Right kidney (tissue), 1 donor: Measurements from ENCODE around the gene KCTD15.
A peak's percentile ranks its signal among the peaks of the same experiment; 100 is the strongest.
"Not testable (repeated sequence)": the region's sequence is repeated elsewhere in the genome, so short reads cannot be mapped to it uniquely, and the experiment has no call there.

Experiments
- DNase-seq: peaks from one replicate; pipeline ENCODE4 v3.0.0-alpha.2; 2016

Gene KCTD15

DNA sequence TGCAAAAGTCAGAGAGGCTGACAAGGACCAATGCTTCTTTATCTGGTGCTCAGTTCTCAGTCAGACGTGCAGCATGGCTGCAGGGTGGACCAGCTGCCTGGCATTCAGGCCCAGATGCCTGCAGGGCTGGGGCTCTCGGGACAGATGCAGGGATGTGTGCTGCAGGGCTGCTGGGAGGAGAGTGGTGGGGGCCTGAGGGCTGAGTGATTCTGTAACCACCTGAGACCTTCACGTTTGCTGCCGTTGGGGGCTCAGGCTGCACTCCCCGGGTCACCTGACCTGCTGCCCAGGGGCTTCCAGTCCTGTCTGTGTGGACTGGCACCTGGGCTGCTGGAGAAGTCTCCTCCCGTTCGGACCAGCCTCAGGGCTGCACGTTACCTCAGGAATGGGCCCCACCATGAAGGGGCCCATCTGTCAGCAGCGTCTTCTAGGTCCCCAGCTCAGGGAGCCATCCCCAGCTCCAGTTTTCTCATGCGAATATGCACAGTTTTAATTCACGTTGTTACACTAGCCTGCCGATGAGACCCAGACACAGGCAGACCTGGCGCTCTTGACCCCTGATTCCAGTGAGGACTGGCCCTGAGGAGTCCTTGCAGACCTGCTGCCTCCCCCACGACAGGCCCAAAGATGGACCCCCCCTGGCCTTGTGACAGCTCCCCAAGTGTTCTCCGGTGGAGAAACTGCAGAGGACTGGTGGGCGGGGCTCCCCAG, 16.9 kb downstream of the KCTD15 start:
- DNase-seq = no peak

- no peak for DNase-seq
These were observed 17.8 kb downstream of the KCTD15 start for GRCh38 chr19:33814181-33815165.

GRCh38 chr19:33815380-33816340, 19.0 kb downstream of the KCTD15 start:
- DNase-seq = no peak

DNA sequence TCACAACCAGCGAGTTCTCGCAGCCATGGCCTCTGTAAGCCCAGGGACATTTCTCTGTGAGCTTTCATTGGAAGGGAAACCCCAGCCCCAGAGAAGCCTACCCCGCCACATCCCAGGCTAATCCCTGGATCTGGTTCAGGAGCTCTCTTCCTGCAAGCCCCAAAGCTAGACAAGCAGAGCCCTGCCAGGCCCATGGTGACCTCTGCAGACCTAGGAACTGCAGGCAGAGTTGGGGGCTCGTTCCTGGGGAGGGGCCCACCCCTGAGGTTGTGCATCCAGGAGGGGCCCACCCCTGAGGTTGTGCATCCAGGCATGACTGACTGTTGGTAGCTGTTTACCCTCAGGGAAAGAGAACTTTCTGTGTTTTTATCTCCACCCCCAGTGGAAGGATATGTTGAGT, 21.7 kb downstream of the KCTD15 start:
- DNase-seq = no peak

GRCh38 chr19:33819078-33819477, 22.4 kb downstream of the KCTD15 start:
- DNase-seq = not testable (repeated sequence)

DNA sequence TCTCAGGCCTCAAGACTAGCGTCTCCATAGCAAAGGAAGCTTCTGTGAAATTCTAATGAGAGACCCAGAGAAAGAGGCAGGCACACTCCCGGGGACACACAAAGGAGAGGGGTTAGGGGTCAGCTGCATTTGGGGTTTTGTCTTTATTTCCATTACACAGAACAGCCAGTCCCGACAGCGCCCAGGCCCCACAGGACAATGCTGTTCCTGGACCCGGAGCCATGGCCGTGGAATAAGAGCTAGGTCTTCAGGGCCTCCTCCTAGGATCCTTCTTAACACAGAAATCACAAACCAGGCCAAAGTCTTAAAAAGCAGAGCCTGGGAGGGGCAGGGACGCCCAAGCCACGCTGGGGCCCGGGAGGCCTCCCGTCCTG, 22.8 kb downstream of the KCTD15 start:
- DNase-seq = no peak

DNA sequence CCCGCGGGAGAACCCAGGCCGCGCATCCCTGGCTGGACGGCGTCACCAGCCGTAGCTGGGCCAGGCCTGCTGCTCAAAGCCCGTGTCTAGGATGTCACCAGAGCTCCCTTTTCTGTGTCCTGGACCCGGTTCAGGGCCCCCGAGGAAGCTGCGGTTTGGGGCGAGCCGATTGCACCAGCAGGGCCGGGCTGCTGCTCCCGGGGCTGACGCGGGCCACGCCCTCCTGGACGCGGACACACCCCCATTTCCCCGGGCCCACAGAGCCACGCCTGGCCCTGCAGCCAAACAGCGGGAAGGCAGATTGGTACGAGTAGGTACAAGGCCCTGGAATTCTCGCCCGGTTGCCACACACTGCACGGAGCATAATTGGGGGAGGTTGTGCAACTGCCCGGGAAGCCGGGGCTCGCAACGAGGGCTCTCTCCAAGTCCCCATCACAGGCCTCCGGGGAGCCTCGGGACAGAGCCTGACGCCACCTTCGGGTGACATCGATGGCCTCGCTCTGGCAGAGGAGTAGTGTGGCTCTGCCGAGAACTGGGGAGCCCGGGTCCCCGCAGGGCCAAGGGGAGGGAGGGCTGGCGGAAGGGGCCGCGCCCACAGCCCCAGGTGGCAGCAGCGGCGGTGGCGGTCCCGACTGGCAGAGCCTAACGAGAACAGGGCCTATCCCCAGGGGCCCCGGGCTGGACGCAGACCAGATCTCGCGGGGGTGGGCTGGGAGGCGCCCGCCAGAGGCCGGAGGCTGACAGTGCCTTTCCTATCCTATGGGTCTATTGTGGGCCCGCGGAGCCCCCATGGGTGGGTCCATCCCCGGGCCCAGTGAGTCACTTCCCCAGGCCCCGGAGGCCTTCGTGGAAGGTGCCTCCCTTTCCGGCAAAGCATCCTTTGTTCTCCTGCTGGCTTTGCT, 23.5 kb downstream of the KCTD15 start:
- DNase-seq = peak; percentile 75

DNA sequence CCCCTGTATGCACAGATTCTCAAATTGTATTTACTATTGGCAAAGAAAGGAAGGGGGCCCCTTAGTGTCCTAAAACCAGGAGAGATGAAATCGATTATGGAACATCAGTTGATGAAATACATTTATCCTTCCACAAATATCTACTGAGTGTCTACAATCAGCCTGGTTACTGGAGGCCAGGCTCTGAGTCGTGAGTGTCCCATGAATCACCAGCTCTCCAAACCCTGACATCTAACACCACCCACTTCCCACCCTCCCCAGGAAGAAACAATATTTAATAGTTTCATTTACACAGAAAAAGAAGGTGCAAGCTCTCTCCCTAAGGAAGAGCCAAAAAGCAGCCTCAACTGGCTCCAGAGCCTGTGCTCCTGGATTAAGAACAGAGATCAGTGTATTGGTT, 25.2 kb downstream of the KCTD15 start:
- no peak for DNase-seq

GRCh38 chr19:33823341-33823740, 26.7 kb downstream of the KCTD15 start:
- DNase-seq = no peak

DNA sequence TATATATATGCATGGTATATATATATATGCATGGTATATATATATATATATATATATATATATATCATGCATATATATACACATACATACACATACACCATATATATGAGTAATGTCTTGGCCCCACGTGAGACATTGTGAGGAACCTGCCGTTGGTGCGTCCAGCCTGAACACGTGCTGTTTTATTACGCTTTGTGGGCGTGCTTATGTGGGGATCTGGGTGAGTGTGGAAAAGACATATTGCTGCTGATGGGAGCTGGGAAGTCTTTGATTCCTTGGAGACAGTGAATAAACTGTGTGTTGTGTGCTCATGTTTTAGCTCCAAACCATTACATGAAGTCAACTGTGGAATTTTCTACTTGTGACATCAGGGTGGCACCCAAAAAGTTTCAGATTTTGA, 28.9 kb downstream of the KCTD15 start:
- DNase-seq = no peak

DNA sequence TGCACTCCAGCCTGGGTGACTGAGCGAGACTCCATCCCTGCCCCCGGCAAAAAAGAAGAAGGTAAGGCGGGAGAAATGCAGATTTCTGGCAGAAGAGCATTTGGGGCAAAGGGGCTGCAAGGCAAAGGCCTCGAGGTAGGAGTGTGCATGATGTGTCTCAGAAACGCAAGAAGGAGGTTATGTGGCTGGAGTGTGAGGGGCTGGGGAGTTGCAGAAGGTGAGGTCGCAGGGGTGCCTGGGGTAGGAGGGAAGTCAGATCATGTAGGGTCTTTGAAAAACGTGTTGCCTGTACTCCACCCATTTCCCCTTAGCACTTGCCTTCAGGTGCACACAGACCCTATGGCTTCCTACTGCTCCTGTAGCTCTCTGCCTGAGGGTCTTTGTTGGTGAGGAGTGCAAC, 29.9 kb downstream of the KCTD15 start:
- no peak for DNase-seq

- no peak for DNase-seq
These were observed 31.8 kb downstream of the KCTD15 start for GRCh38 chr19:33828266-33829075.

GRCh38 chr19:33830264-33830663, 33.6 kb downstream of the KCTD15 start:
- DNase-seq = no peak

- DNase-seq = peak; percentile 23
These were observed 35.2 kb downstream of the KCTD15 start for GRCh38 chr19:33831825-33832224.

DNA sequence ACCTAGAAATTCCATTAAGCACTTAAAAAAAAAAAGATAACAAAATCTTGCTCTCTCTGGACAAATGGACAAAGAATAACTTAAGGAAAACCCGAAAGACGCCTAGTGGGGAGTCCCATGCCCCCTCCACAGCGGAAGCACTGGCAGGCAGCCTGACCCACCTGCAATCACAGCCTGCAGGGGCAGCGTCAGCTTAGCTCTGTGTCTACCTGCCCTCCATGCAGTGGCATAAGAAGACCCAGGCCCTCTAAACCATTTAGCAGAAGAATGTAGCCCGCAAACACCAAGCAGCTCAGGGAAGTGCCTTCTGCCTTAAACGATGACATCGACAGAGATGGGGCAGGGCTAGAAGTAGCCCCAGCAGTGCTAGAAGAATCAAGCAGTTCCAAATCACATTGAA, 36.0 kb downstream of the KCTD15 start:
- DNase-seq = no peak

GRCh38 chr19:33840382-33840781, 43.7 kb downstream of the KCTD15 start:
- DNase-seq = no peak

GRCh38 chr19:33840783-33841182, 44.1 kb downstream of the KCTD15 start:
- no peak for DNase-seq

GRCh38 chr19:33841685-33842084, 45.0 kb downstream of the KCTD15 start:
- no peak for DNase-seq

GRCh38 chr19:33844478-33844877, 47.8 kb downstream of the KCTD15 start:
- DNase-seq = no peak

- no peak for DNase-seq
These were observed 48.8 kb downstream of the KCTD15 start for GRCh38 chr19:33845498-33845897.
